Suprapubic skin (tissue), 4 donors: Measurements from ENCODE around the gene ISG20L2. TPM values are rescaled to one million over a fixed set of nuclear protein-coding genes. Genes with fewer than 3 reads are reported as not detected.
A peak's percentile ranks its signal among the peaks of the same experiment; 100 is the strongest.

Source experiments
- DNase-seq, 2 donors: peaks; one replicate each; pipeline ENCODE4 v3.0.0-alpha.2; 2019; ENCODE audit warnings: low spot score in 2 of 2
- H3K27ac ChIP-seq: fragments of 200-600 bp; sonication (generic); one replicate; pipeline ENCODE4 v1.5.1; 2019
- H3K27me3 ChIP-seq: fragments of 200-600 bp; sonication (generic); one replicate; pipeline ENCODE4 v1.5.1; 2019
- H3K36me3 ChIP-seq: fragments of 200-600 bp; sonication (generic); one replicate; pipeline ENCODE4 v1.5.1; 2019
- H3K4me1 ChIP-seq: fragments of 200-600 bp; sonication (generic); one replicate; pipeline ENCODE4 v1.5.1; 2019
- H3K4me3 ChIP-seq: fragments of 200-600 bp; sonication (generic); one replicate; pipeline ENCODE4 v1.5.1; 2019; ENCODE audit warnings: mild to moderate bottlenecking
- H3K9me3 ChIP-seq: fragments of 200-600 bp; sonication (generic); one replicate; pipeline ENCODE4 v1.5.1; 2019
- CTCF ChIP-seq, 2 donors: fragments of 200-600 bp in 1 of 2; fragments of 450-650 bp in 1 of 2; sonication (generic) in 1 of 2; IDR thresholded peaks; one replicate each; pipeline ENCODE4 v1.5.1; 2016 to 2019; ENCODE audit warnings: antibody characterized with exemption in 2 of 2, mild to moderate bottlenecking in 1 of 2, moderate library complexity in 1 of 2
- EP300 ChIP-seq: sonication (generic); formaldehyde crosslinking; IDR thresholded peaks from one replicate; pipeline ENCODE4 v1.6.1; 2017; ENCODE audit warnings: antibody characterized with exemption
- POLR2A ChIP-seq, 2 donors: fragments of 450-650 bp; IDR thresholded peaks; one replicate each; pipeline ENCODE4 v1.6.1; 2017; ENCODE audit warnings: antibody characterized with exemption in 2 of 2, mild to moderate bottlenecking in 2 of 2, moderate library complexity in 2 of 2
- POLR2AphosphoS5 ChIP-seq, 3 donors: sonication (generic); formaldehyde crosslinking; IDR thresholded peaks; one replicate each; pipeline ENCODE4 v1.6.1; 2017; ENCODE audit warnings: antibody characterized with exemption in 3 of 3
- WGBS: methylation state at CpG from one replicate; pipeline ENCODE4 v1.1.5; 2018; 5-methylcytosine and 5-hydroxymethylcytosine counted together
- total RNA-seq, 4 donors: library from RNA; depleted of rRNA; stranded (reverse); fragments of >200 nt; gene quantifications; one replicate each; pipeline ENCODE4 v1.1.0, GENCODE V29; 2016

The ISG20L2 gene
- total RNA-seq, 4 donors from 2014 or later, result 33.8 to 59.6 (median 38.9) TPM

- no peaks in the 10 kb centered on the region for H3K9me3 ChIP-seq
- TF ChIP-seq CTCF (IDR thresholded peaks at IDR 0.05) (no peak), POLR2AphosphoS5 (IDR thresholded peaks at IDR 0.05) (no peak), POLR2A (IDR thresholded peaks at IDR 0.05) (peak in 1 of 2 donors; percentile 34), EP300 (no peak)
- 2% methylated on average over 12 of the region's 48 CpGs for WGBS
- no peaks in the 10 kb centered on the region for H3K36me3 ChIP-seq
- H3K27ac ChIP-seq, result peak within 1 kb of the TSS; percentile 99
- H3K4me3 ChIP-seq, result peak within 1 kb of the TSS; percentile 96
- no peaks in the 10 kb centered on the region for H3K27me3 ChIP-seq
- H3K4me1 ChIP-seq, result peaks cover 55% of the 10 kb centered on the region
- DNase-seq, result no peak
These were observed 22.8 kb upstream of the ISG20L2 start, which contains the start of gene HDGF for GRCh38 chr1:156751451-156751756. Gene HDGF, minus strand, starts transcription at chr1:156751675. Its CDS starts 246 bp downstream, at chr1:156751429.

GRCh38 chr1:156750711-156751450 is 22.3 kb upstream of the ISG20L2 start:
- peak overlapping the region; percentile 96 for H3K4me3 ChIP-seq
- H3K27me3 ChIP-seq, result no peaks in the 10 kb centered on the region
- peaks cover 60% of the 10 kb centered on the region for H3K4me1 ChIP-seq
- peak overlapping the region; percentile 99 for H3K27ac ChIP-seq
- H3K36me3 ChIP-seq, result no peaks in the 10 kb centered on the region
- no peak for TF ChIP-seq POLR2A (IDR thresholded peaks at IDR 0.05)
- no peak for TF ChIP-seq EP300
- TF ChIP-seq CTCF (IDR thresholded peaks at IDR 0.05), result no peak
- TF ChIP-seq POLR2AphosphoS5 (IDR thresholded peaks at IDR 0.05), result no peak
- H3K9me3 ChIP-seq, result no peaks in the 10 kb centered on the region
- peak in 1 of 2 donors; percentile 86 for DNase-seq
- under 1% methylated on average over 37 of the region's 64 CpGs for WGBS

GRCh38 chr1:156750191-156750672 is 21.7 kb upstream of the ISG20L2 start:
- Histone ChIP-seq H3K9me3 (no peaks in the 10 kb centered on the region), H3K27ac (peak overlapping the region; percentile 99), H3K36me3 (no peaks in the 10 kb centered on the region), H3K4me1 (peaks cover 66% of the 10 kb centered on the region), H3K4me3 (peak overlapping the region; percentile 96), H3K27me3 (no peaks in the 10 kb centered on the region)
- DNase-seq, result no peak
- TF ChIP-seq CTCF (IDR thresholded peaks at IDR 0.05) (no peak), EP300 (no peak), POLR2AphosphoS5 (IDR thresholded peaks at IDR 0.05) (no peak)
- WGBS, result 0% methylated on average over 5 of the region's 5 CpGs

- Histone ChIP-seq H3K27ac (peak overlapping the region; percentile 99), H3K4me3 (peak overlapping the region; percentile 96), H3K9me3 (no peaks in the 10 kb centered on the region), H3K27me3 (no peaks in the 10 kb centered on the region), H3K4me1 (peaks cover 71% of the 10 kb centered on the region), H3K36me3 (peaks cover 5% of the 10 kb centered on the region)
- TF ChIP-seq POLR2AphosphoS5 (IDR thresholded peaks at IDR 0.05), result no peak
- no peak for TF ChIP-seq EP300
- TF ChIP-seq POLR2A (IDR thresholded peaks at IDR 0.05), result no peak
- TF ChIP-seq CTCF (IDR thresholded peaks at IDR 0.05), result no peak
- WGBS, result 1% methylated on average over 7 of the region's 8 CpGs
- no peak for DNase-seq
These were observed 21.0 kb upstream of the ISG20L2 start for GRCh38 chr1:156749419-156750118.
